Osteoblast (primary cell): ENCODE data around the gene PTGER1. TPM values are rescaled to one million over a fixed set of nuclear protein-coding genes. Genes with fewer than 3 reads are reported as not detected.

Source experiments
- DNase-seq: peaks from one replicate; pipeline ENCODE4 v3.0.0; 2011; ENCODE audit warnings: low spot score, mixed read lengths; ENCODE audit not compliant: insufficient read length; ENCODE audit errors: missing footprints
- H2AFZ ChIP-seq: 2 replicates; pipeline ENCODE4 v1.6.0; 2011; ENCODE audit warnings: mild to moderate bottlenecking, low read length
- H3K27ac ChIP-seq: 2 replicates; pipeline ENCODE4 v1.5.1; 2011; ENCODE audit warnings: mild to moderate bottlenecking, low read depth, low read length, moderate library complexity
- H3K27me3 ChIP-seq: 2 replicates; pipeline ENCODE4 v1.6.0; 2012; ENCODE audit warnings: mild to moderate bottlenecking, control low read depth, inconsistent platforms, low read length, moderate library complexity; ENCODE audit not compliant: insufficient read depth
- H3K36me3 ChIP-seq: 2 replicates; pipeline ENCODE4 v1.5.1; 2011; ENCODE audit warnings: mild to moderate bottlenecking, low read length, control low read depth, moderate library complexity; ENCODE audit not compliant: insufficient read depth
- H3K4me1 ChIP-seq: 2 replicates; pipeline ENCODE4 v1.5.1; 2011; ENCODE audit warnings: mild to moderate bottlenecking, low read length, control low read depth, moderate library complexity; ENCODE audit not compliant: insufficient read depth
- H3K4me2 ChIP-seq: 2 replicates; pipeline ENCODE4 v1.6.0; 2011; ENCODE audit warnings: mild to moderate bottlenecking, low read length; ENCODE audit not compliant: insufficient read depth
- H3K4me3 ChIP-seq: fragments of 200-600 bp; sonication (generic); 3 replicates; pipeline ENCODE4 v1.5.1; 2012; ENCODE audit warnings: mild to moderate bottlenecking, low read length, inconsistent platforms; ENCODE audit not compliant: insufficient read depth
- H3K79me2 ChIP-seq: 2 replicates; pipeline ENCODE4 v1.6.0; 2012; ENCODE audit warnings: mild to moderate bottlenecking, low read length, control low read depth, inconsistent platforms; ENCODE audit not compliant: insufficient read depth
- H3K9me3 ChIP-seq: 2 replicates; pipeline ENCODE4 v1.5.1; 2011; ENCODE audit warnings: low read depth, low read length, control low read depth
- H4K20me1 ChIP-seq: 2 replicates; pipeline ENCODE4 v1.6.0; 2012; ENCODE audit warnings: mild to moderate bottlenecking, low read length, control low read depth; ENCODE audit not compliant: insufficient read depth
- total RNA-seq: library from RNA; depleted of rRNA; stranded (reverse); fragments of >200 nt; gene quantifications from 2 replicates; pipeline ENCODE4 v1.2.3, GENCODE V29; 2012
- TF ChIP-seq, protein P1 (sequence below): IDR thresholded peaks from 2 replicates; pipeline ENCODE4 v1.5.1; 2011; ENCODE audit warnings: mild to moderate bottlenecking, low read depth, low read length, moderate library complexity; ENCODE audit errors: extremely low read depth

Gene PTGER1
- total RNA-seq, 1 donor = 0.72 TPM

GRCh38 chr19:14515501-14516047 is 40.4 kb upstream of the PTGER1 start:
- Histone ChIP-seq H2AFZ (no peak overlapping the region), H4K20me1 (peaks cover 29% of the 10 kb centered on the region), H3K27ac (no peak overlapping the region), H3K4me3 (peak overlapping the region; percentile 93), H3K4me2 (peak overlapping the region; percentile 92), H3K79me2 (peaks cover 40% of the 10 kb centered on the region), H3K36me3 (peaks cover 27% of the 10 kb centered on the region), H3K4me1 (peaks cover 35% of the 10 kb centered on the region), H3K9me3 (no peaks in the 10 kb centered on the region), H3K27me3 (no peaks in the 10 kb centered on the region)
- TF ChIP-seq, protein P1, sequence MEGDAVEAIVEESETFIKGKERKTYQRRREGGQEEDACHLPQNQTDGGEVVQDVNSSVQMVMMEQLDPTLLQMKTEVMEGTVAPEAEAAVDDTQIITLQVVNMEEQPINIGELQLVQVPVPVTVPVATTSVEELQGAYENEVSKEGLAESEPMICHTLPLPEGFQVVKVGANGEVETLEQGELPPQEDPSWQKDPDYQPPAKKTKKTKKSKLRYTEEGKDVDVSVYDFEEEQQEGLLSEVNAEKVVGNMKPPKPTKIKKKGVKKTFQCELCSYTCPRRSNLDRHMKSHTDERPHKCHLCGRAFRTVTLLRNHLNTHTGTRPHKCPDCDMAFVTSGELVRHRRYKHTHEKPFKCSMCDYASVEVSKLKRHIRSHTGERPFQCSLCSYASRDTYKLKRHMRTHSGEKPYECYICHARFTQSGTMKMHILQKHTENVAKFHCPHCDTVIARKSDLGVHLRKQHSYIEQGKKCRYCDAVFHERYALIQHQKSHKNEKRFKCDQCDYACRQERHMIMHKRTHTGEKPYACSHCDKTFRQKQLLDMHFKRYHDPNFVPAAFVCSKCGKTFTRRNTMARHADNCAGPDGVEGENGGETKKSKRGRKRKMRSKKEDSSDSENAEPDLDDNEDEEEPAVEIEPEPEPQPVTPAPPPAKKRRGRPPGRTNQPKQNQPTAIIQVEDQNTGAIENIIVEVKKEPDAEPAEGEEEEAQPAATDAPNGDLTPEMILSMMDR = no peak
- DNase-seq = peak; percentile 36

- Histone ChIP-seq H3K4me1 (peaks cover 30% of the 10 kb centered on the region), H3K79me2 (peaks cover 40% of the 10 kb centered on the region), H3K4me2 (no peak overlapping the region), H3K4me3 (no peak overlapping the region), H3K27ac (no peak overlapping the region), H4K20me1 (peaks cover 29% of the 10 kb centered on the region), H3K36me3 (peaks cover 27% of the 10 kb centered on the region), H2AFZ (no peak overlapping the region), H3K27me3 (no peaks in the 10 kb centered on the region), H3K9me3 (no peaks in the 10 kb centered on the region)
- peak; percentile 21 for DNase-seq
- TF ChIP-seq, protein P1 = no peak
These were observed 39.2 kb upstream of the PTGER1 start for GRCh38 chr19:14514215-14514863.

DNA sequence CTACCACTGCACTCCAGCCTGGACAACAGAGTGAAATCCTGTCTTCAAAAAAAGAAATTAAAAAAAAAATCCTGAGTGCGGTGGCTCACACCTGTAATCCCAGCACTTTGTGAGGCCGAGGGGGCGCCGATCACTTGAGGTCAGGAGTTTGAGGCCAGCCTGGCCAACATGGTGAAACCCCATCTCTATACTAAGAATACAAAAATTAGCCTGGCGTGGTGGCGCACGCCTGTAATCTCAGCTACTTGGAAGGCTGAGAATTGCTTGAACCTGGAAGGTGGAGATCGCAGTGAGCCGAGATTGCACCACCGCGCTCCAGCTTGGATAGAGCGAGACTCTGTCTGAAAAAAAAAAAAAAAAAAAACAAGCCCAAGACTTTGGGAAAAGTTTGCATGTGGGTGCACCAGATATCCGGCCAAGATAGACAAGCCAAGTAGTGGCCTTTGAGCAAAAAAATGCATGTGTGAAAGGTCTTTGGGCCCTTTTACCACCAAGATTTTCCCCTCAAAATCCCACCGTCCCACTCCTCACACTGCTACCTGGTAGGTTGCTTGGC is 37.3 kb upstream of the PTGER1 start:
- Histone ChIP-seq H3K36me3 (peaks cover 27% of the 10 kb centered on the region), H3K27ac (no peak overlapping the region), H3K4me3 (no peak overlapping the region), H3K27me3 (no peaks in the 10 kb centered on the region), H3K4me2 (no peak overlapping the region), H3K9me3 (no peaks in the 10 kb centered on the region), H3K4me1 (peaks cover 36% of the 10 kb centered on the region), H4K20me1 (peaks cover 29% of the 10 kb centered on the region), H3K79me2 (peaks cover 34% of the 10 kb centered on the region), H2AFZ (no peak overlapping the region)
- TF ChIP-seq, protein P1 = no peak
- DNase-seq = peak; percentile 38

GRCh38 chr19:14511229-14511593 is 36.1 kb upstream of the PTGER1 start:
- peaks cover 26% of the 10 kb centered on the region for H3K36me3 ChIP-seq
- no peaks in the 10 kb centered on the region for H3K27me3 ChIP-seq
- DNase-seq = peak; percentile 34
- H3K4me1 ChIP-seq = peaks cover 34% of the 10 kb centered on the region
- no peak overlapping the region for H3K4me2 ChIP-seq
- no peak overlapping the region for H3K4me3 ChIP-seq
- no peaks in the 10 kb centered on the region for H3K9me3 ChIP-seq
- peaks cover 20% of the 10 kb centered on the region for H4K20me1 ChIP-seq
- H2AFZ ChIP-seq = no peak overlapping the region
- H3K27ac ChIP-seq = peak overlapping the region; percentile 50
- TF ChIP-seq, protein P1 = no peak
- H3K79me2 ChIP-seq = peaks cover 21% of the 10 kb centered on the region
